Measurements from ENCODE around the gene ZNG1E.
"Not testable (repeated sequence)": the region's sequence is repeated elsewhere in the genome, so short reads cannot be mapped to it uniquely, and the experiment has no call there.

ZNG1E gene

GRCh38 chr9:65675589-65676021, at the start of gene ZNG1E:
Gene ZNG1E (plus strand): TSS chr9:65675928. CDS start chr9:65675977, 49 bp downstream.
- not testable (repeated sequence) for DNase-seq

GRCh38 chr9:65673579-65673978, 2.1 kb upstream of the ZNG1E start:
- not testable (repeated sequence) for DNase-seq

GRCh38 chr9:65675018-65675417, 710 bp upstream of the ZNG1E start:
- DNase-seq: not testable (repeated sequence)

DNA sequence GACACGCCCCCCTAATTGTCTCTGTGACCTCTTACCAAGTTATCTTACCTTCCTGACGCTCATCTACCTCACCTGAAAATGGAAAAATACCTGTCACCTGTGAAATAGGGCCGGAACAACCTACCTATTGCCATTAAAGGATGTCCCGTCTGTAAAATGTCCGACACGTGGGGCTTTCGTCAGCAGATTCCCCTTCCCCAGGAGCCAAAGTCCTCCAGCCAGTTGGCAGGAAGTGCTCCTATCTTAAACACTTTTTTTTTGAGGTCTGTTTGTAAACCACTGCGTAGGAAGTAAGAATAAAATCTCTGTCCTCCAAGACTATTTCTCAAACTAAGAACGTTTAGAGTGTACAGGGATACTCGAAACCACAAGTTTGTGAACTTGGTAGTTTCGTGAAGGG, 661 bp downstream of the ZNG1E start:
- not testable (repeated sequence) for DNase-seq

DNA sequence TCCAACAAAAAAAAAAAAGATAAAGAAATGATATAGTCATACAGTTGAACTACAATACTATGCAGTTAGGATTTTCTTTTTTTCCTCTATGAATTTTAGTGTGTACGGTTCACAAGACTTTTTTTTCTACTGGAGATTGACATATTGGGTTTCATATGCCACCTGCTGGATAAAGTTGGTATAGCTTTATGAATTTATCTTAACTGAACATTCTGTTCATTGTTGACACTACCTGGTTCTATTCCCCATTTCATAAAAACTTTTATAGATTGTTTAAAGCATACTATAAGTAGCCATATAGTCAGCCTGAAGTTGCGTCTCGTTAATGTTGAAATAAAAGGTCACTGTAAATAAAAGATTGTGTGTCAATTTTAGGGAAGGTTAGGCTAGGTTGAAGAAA, 2.8 kb downstream of the ZNG1E start:
- DNase-seq: not testable (repeated sequence)

- not testable (repeated sequence) for DNase-seq
Observed at GRCh38 chr9:65703550-65703949, 27.8 kb downstream of the ZNG1E start.

GRCh38 chr9:65714445-65714844, 38.7 kb downstream of the ZNG1E start:
- not testable (repeated sequence) for DNase-seq

DNA sequence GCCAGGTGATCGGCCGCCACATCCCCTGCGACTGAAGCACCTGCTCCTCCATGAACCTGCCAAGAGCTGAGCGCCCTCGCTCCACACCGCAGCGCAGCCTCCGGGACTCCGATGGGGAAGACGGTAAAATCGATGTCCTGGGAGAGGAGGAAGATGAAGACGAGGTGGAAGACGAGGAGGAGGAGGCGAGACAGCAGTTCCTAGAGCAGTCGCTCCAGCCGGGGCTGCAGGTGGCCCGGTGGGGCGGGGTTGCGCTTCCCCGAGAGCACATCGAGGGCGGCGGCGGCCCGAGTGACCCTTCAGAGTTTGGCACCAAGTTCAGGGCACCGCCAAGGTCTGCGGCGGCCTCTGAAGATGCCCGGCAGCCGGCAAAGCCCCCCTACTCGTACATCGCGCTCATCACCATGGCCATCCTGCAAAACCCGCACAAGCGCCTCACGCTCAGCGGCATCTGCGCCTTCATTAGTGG, 61.4 kb downstream of the ZNG1E start, which contains the start of gene FOXD4L4:
Gene FOXD4L4, plus strand, starts transcription at position 51 of the 469 bp plus-strand sequence. Its CDS starts 0 bp downstream, at position 51.
- DNase-seq: not testable (repeated sequence)

DNA sequence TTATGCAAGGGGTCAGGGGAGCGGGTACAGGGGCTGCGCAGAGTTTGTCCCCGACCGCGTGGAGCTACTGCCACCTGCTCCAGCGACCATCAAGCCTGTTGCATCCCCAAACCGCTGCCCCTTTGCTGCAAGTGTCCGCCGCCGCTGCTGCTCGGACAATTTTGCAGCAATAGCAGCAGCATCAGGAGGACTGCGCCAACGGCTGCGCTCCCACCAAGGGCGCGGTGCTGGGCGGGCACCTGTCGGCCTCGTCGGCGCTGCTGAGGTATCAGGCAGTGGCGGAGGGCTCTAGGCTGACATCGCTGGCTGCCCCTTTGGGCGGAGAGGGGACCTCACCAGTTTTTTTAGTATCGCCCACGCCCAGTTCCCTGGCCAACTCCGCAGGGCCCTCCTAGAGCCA, 62.4 kb downstream of the ZNG1E start:
- DNase-seq: not testable (repeated sequence)

All from SHP77 treated with DMSO at 0.1 percent for 48 hours (cell line).